Measurements from ENCODE around the gene CWC25. TPM values are rescaled to one million over a fixed set of nuclear protein-coding genes. Genes with fewer than 3 reads are reported as not detected.

The CWC25 gene
- total RNA-seq, 2 donors from 2014 or later = 15.0 to 39.2 TPM

- H3K4me3 ChIP-seq = no peak overlapping the region
- DNase-seq = no peak
- no peak overlapping the region for H3K27ac ChIP-seq
- no peak for ATAC-seq
- no peaks in the 10 kb centered on the region for H3K4me1 ChIP-seq
- peaks cover 9 to 29% of the 10 kb centered on the region in 2 donors for H3K36me3 ChIP-seq (replicated peaks in 1 of 2; ENCODE audit: insufficient read depth in 1 of 2, low read depth in 2 of 2)
- TF ChIP-seq, protein P1, sequence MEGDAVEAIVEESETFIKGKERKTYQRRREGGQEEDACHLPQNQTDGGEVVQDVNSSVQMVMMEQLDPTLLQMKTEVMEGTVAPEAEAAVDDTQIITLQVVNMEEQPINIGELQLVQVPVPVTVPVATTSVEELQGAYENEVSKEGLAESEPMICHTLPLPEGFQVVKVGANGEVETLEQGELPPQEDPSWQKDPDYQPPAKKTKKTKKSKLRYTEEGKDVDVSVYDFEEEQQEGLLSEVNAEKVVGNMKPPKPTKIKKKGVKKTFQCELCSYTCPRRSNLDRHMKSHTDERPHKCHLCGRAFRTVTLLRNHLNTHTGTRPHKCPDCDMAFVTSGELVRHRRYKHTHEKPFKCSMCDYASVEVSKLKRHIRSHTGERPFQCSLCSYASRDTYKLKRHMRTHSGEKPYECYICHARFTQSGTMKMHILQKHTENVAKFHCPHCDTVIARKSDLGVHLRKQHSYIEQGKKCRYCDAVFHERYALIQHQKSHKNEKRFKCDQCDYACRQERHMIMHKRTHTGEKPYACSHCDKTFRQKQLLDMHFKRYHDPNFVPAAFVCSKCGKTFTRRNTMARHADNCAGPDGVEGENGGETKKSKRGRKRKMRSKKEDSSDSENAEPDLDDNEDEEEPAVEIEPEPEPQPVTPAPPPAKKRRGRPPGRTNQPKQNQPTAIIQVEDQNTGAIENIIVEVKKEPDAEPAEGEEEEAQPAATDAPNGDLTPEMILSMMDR (IDR thresholded peaks at IDR 0.05) = peak in 1 of 7 experiments; percentile 2
- no peak for TF ChIP-seq POLR2A (IDR thresholded peaks at IDR 0.05)
- no peaks in the 10 kb centered on the region for H3K9me3 ChIP-seq
- WGBS, 2 donors = 79 to 80% methylated on average over 8 of the region's 8 CpGs
- intact Hi-C loops (cut with DNase I) = no loop called here
- H3K27me3 ChIP-seq = no peaks in the 10 kb centered on the region
These were observed 9.4 kb downstream of the CWC25 start for GRCh38 chr17:38815576-38816193.

DNA sequence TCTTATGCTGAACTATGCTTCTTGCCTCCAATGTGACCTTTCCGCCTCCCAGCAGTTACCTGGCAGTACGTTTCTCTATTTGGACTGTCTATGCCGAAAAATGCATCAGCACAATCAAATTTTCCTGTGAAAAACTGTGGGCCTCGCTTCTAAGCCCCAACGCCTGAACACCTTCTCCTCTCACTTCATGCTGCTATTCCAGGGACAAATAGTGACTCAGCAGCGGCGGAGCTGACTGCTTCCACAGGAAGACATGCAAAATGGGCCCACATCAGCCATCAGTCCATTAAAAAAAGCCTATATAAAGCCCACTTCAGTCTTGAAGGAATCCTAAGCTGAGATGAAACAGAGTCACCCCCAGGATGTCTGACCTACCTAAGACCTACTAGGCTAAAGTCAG, 15.3 kb downstream of the CWC25 start:
- WGBS, 2 donors = 94 to 96% methylated on average over 7 of the region's 7 CpGs
- TF ChIP-seq POLR2A (IDR thresholded peaks at IDR 0.05) = no peak
- TF ChIP-seq, protein P1 (IDR thresholded peaks at IDR 0.05) = no peak
- Histone ChIP-seq H3K4me1 (no peaks in the 10 kb centered on the region), H3K27me3 (no peaks in the 10 kb centered on the region), H3K27ac (no peak overlapping the region), H3K4me3 (no peak overlapping the region), H3K9me3 (no peaks in the 10 kb centered on the region), H3K36me3 (replicated peaks in 1 of 2; ENCODE audit: insufficient read depth in 1 of 2, low read depth in 2 of 2) (peaks cover 39 to 51% of the 10 kb centered on the region in 2 donors)
- intact Hi-C loops (cut with DNase I) = no loop called here
- ATAC-seq (no peak), DNase-seq (no peak)

- ATAC-seq = no peak
- intact Hi-C loops (cut with DNase I) = no loop called here
- H3K4me3 ChIP-seq = no peak overlapping the region
- WGBS, 2 donors = 14 to 17% methylated on average over 14 of the region's 14 CpGs
- H3K9me3 ChIP-seq = no peaks in the 10 kb centered on the region
- peaks cover 0 to 19% of the 10 kb centered on the region in 2 donors for H3K36me3 ChIP-seq (replicated peaks in 1 of 2; ENCODE audit: insufficient read depth in 1 of 2, low read depth in 2 of 2)
- TF ChIP-seq, protein P1 (IDR thresholded peaks at IDR 0.05) = no peak
- TF ChIP-seq POLR2A (IDR thresholded peaks at IDR 0.05) = no peak
- no peak for DNase-seq
- no peaks in the 10 kb centered on the region for H3K27me3 ChIP-seq
- peak overlapping the region; percentile 95 to 100 (median 99) for H3K27ac ChIP-seq
- H3K4me1 ChIP-seq = peaks cover 30% of the 10 kb centered on the region
These were observed 24.8 kb downstream of the CWC25 start for GRCh38 chr17:38800237-38800760.

- intact Hi-C loops (cut with DNase I) = no loop called here
These were observed 25.5 kb downstream of the CWC25 start, which contains the start of gene PIP4K2B for GRCh38 chr17:38799501-38800236. Gene PIP4K2B (minus strand): TSS chr17:38799556. CDS start chr17:38799424, 132 bp downstream.

More at GRCh38 chr17:38799501-38800236, 25.5 kb downstream of the CWC25 start, which contains the start of gene PIP4K2B:
- H3K27ac ChIP-seq = peak within 1 kb of the TSS; percentile 95 to 100 (median 99)
- ATAC-seq (peak; percentile 95), DNase-seq (peak; percentile 96 to 98 (median 98))
- no peaks in the 10 kb centered on the region for H3K27me3 ChIP-seq
- peak within 1 kb of the TSS; percentile 52 to 98 for H3K4me3 ChIP-seq
- no peaks in the 10 kb centered on the region for H3K9me3 ChIP-seq
- 0 to 2% methylated on average over 17 of the region's 76 CpGs for WGBS, 2 donors
- TF ChIP-seq, protein P1 (IDR thresholded peaks at IDR 0.05) = no peak
- peak; percentile 40 to 68 (median 64) for TF ChIP-seq POLR2A (IDR thresholded peaks at IDR 0.05)
- peaks cover 0 to 15% of the 10 kb centered on the region in 2 donors for H3K36me3 ChIP-seq (replicated peaks in 1 of 2; ENCODE audit: insufficient read depth in 1 of 2, low read depth in 2 of 2)
- peaks cover 30% of the 10 kb centered on the region for H3K4me1 ChIP-seq

Measured in body of pancreas (tissue), 4 donors.